GM06990 (cell line): ENCODE data around the gene CHN2.

Experiments used
- DNase-seq: peaks from one replicate; pipeline ENCODE4 v3.0.0-alpha.2; 2011; ENCODE audit not compliant: insufficient read length; ENCODE audit errors: extremely low read depth
- H3K27me3 ChIP-seq: replicated peaks from 2 replicates; pipeline ENCODE4 v1.6.0; 2011; ENCODE audit warnings: low read length; ENCODE audit not compliant: control insufficient read depth, insufficient read depth
- H3K36me3 ChIP-seq: 2 replicates; pipeline ENCODE4 v1.5.1; 2011; ENCODE audit warnings: low read length; ENCODE audit not compliant: control insufficient read depth, insufficient read depth
- H3K4me3 ChIP-seq: replicated peaks from 2 replicates; pipeline ENCODE4 v1.5.1; 2011; ENCODE audit warnings: low read depth, mild to moderate bottlenecking, control low read depth, low read length
- TF ChIP-seq, protein P1 (sequence below): IDR thresholded peaks from 2 replicates; pipeline ENCODE4 v1.5.1; 2011; ENCODE audit warnings: low read length, control low read depth, mild to moderate bottlenecking, inconsistent platforms; ENCODE audit not compliant: insufficient read depth, poor library complexity, severe bottlenecking

Gene CHN2

DNA sequence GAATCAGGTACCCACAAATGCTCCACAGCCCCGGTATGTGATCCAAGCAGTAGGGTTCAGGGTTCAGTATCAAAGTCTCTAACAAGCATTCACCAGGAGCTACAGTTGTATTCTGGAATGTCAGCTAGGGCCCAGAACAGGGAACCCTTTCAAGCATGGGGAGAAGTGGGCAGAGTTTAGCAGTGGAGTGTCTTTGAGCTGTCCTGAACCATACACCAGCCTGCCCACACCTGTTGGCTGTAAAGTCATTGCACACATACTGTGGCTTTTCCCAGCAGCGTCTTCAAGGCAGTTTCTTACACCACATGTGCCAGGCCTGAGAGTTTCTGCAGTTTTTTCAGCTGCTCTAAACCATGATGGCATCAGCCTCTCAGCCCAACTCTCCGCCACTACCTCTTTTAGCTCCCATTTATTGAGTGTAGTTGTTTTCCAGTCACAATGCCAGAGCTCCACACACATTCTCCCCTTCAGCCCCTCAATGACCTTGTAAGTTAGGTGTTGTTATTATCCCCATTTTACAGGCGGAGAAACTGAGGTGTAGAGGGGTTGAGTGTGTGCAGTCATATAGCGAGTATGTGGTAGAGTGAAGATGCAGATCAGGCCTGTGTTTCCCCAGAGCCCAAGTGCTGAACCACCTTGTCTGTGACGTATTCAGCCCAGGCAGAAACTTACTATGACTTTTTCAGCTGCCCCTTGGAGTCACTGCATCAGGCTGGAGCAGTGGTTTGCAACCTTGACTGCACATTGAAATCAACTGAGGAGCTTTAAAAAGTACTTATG is 83.1 kb downstream of the CHN2 start:
- TF ChIP-seq, protein P1, sequence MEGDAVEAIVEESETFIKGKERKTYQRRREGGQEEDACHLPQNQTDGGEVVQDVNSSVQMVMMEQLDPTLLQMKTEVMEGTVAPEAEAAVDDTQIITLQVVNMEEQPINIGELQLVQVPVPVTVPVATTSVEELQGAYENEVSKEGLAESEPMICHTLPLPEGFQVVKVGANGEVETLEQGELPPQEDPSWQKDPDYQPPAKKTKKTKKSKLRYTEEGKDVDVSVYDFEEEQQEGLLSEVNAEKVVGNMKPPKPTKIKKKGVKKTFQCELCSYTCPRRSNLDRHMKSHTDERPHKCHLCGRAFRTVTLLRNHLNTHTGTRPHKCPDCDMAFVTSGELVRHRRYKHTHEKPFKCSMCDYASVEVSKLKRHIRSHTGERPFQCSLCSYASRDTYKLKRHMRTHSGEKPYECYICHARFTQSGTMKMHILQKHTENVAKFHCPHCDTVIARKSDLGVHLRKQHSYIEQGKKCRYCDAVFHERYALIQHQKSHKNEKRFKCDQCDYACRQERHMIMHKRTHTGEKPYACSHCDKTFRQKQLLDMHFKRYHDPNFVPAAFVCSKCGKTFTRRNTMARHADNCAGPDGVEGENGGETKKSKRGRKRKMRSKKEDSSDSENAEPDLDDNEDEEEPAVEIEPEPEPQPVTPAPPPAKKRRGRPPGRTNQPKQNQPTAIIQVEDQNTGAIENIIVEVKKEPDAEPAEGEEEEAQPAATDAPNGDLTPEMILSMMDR: no peak
- peaks cover 2% of the 10 kb centered on the region; the same call in 1 of the 2 replicates for H3K27me3 ChIP-seq
- H3K36me3 ChIP-seq: no peaks in the 10 kb centered on the region
- H3K4me3 ChIP-seq: no peak overlapping the region
- no peak for DNase-seq

- peaks cover 2% of the 10 kb centered on the region; the same call in 1 of the 2 replicates for H3K27me3 ChIP-seq
- no peaks in the 10 kb centered on the region for H3K36me3 ChIP-seq
- no peak for DNase-seq
- TF ChIP-seq, protein P1: no peak
- no peak overlapping the region for H3K4me3 ChIP-seq
These were observed 83.9 kb downstream of the CHN2 start for GRCh38 chr7:29278337-29279069.

GRCh38 chr7:29281782-29282541 is 87.4 kb downstream of the CHN2 start:
- TF ChIP-seq, protein P1: no peak
- Histone ChIP-seq H3K36me3 (no peaks in the 10 kb centered on the region), H3K4me3 (no peak overlapping the region), H3K27me3 (peaks cover 2% of the 10 kb centered on the region)
- no peak for DNase-seq

GRCh38 chr7:29282819-29283414 is 88.3 kb downstream of the CHN2 start:
- TF ChIP-seq, protein P1: no peak
- no peaks in the 10 kb centered on the region for H3K36me3 ChIP-seq
- no peak for DNase-seq
- no peak overlapping the region for H3K4me3 ChIP-seq
- H3K27me3 ChIP-seq: peaks cover 2% of the 10 kb centered on the region

GRCh38 chr7:29284696-29285443 is 90.3 kb downstream of the CHN2 start:
- TF ChIP-seq, protein P1: no peak
- Histone ChIP-seq H3K36me3 (no peaks in the 10 kb centered on the region), H3K27me3 (peaks cover 2% of the 10 kb centered on the region), H3K4me3 (no peak overlapping the region)
- no peak for DNase-seq
